Panc1 (cell line): ENCODE data around the gene PAX5. TPM values are rescaled to one million over a fixed set of nuclear protein-coding genes. Genes with fewer than 3 reads are reported as not detected.

Experiments
- ATAC-seq: fragments of 200-7000 bp; cut with Tn5 transposase; 2 replicates; pipeline ENCODE4 v1.9.1; 2020; ENCODE audit warnings: mild to moderate bottlenecking, moderate library complexity
- BruUV-seq: library from RNA; stranded (reverse); fragments of 400-500 nt; replicated peaks from 2 replicates; lab custom pipeline; 2021; lab: Mats Ljungman, UMichigan
- CTCF ChIA-PET: fragments of 300-600 bp; sonication (Branson Sonifier 250); formaldehyde crosslinking; loops from one replicate; lab custom pipeline; 2022; ENCODE audit warnings: antibody characterized with exemption; lab: Charles Lee
- POLR2A ChIA-PET: fragments of 300-600 bp; sonication (Branson Sonifier 250); formaldehyde crosslinking; loops from one replicate; lab custom pipeline; 2022; ENCODE audit warnings: antibody characterized with exemption; lab: Charles Lee
- DNase-seq: peaks from one replicate; pipeline ENCODE4 v3.0.0-alpha.2; 2010; ENCODE audit warnings: low read depth, low spot score
- H3K27ac ChIP-seq: 2 replicates; pipeline ENCODE4 v1.5.1; 2011; ENCODE audit warnings: mild to moderate bottlenecking, low read length, inconsistent platforms
- H3K27me3 ChIP-seq: fragments of 200-500 bp; sonication (Bioruptor generic); 2 replicates; pipeline ENCODE4 v1.6.0; 2014; ENCODE audit warnings: low read length, inconsistent platforms; ENCODE audit not compliant: control insufficient read depth, insufficient read depth
- H3K36me3 ChIP-seq: fragments of 200-500 bp; sonication (Bioruptor generic); 2 replicates; pipeline ENCODE4 v1.5.1; 2014; ENCODE audit warnings: inconsistent platforms, mild to moderate bottlenecking, low read length, moderate library complexity; ENCODE audit not compliant: control insufficient read depth, insufficient read depth
- H3K4me1 ChIP-seq: 2 replicates; pipeline ENCODE4 v1.5.1; 2011; ENCODE audit warnings: inconsistent platforms, mild to moderate bottlenecking, low read length, moderate library complexity; ENCODE audit not compliant: control insufficient read depth, insufficient read depth
- H3K4me3 ChIP-seq, 2 experiments: 2 replicates each; pipeline ENCODE4 v1.5.1; 2011 to 2012; ENCODE audit warnings: low read depth in 2 of 2, low read length in 2 of 2, mild to moderate bottlenecking in 2 of 2, inconsistent platforms in 1 of 2, moderate library complexity in 1 of 2
- H3K9me3 ChIP-seq: fragments of 200-500 bp; sonication (Bioruptor generic); 2 replicates; pipeline ENCODE4 v1.5.1; 2014; ENCODE audit warnings: low read depth, mild to moderate bottlenecking, inconsistent platforms, low read length, moderate library complexity; ENCODE audit not compliant: control insufficient read depth, insufficient read depth
- CTCF ChIP-seq: fragments of 450-650 bp; IDR thresholded peaks from 2 replicates; pipeline ENCODE4 v1.5.1; 2017; ENCODE audit warnings: mild to moderate bottlenecking
- POLR2AphosphoS5 ChIP-seq: IDR thresholded peaks from 2 replicates; pipeline ENCODE4 v1.6.1; 2012; ENCODE audit warnings: mild to moderate bottlenecking, low read depth, low read length, moderate library complexity
- REST ChIP-seq, 2 experiments: IDR thresholded peaks; 2 replicates each; pipeline ENCODE4 v1.6.1; 2011 to 2012; ENCODE audit warnings: low read depth in 2 of 2, control low read depth in 1 of 2, low read length in 1 of 2, mild to moderate bottlenecking in 1 of 2, moderate library complexity in 1 of 2; ENCODE audit not compliant: insufficient read depth in 1 of 2
- SIN3A ChIP-seq: IDR thresholded peaks from 2 replicates; pipeline ENCODE4 v1.6.1; 2012; ENCODE audit warnings: low read depth, mild to moderate bottlenecking, low read length, moderate library complexity, borderline replicate concordance; ENCODE audit not compliant: insufficient read depth
- TCF7L2 ChIP-seq: IDR thresholded peaks from 2 replicates; pipeline ENCODE4 v1.6.1; 2011; ENCODE audit warnings: mild to moderate bottlenecking, low read depth, low read length, inconsistent platforms
- in situ Hi-C: cut with HindIII; loops from 2 replicates; pipeline ENCODE4 v1.10.0; 2016; ENCODE audit warnings: low sequenced_read_pairs, low pct_unique_long_range_greater_than_20kb
- intact Hi-C: fragments of 100-400 bp; cut with micrococcal nuclease; formaldehyde crosslinking; loops from one replicate; pipeline ENCODE4 v1.10.0; 2022; ENCODE audit not compliant: unreplicated experiment
- total RNA-seq: library from RNA; stranded (reverse); gene quantifications from one replicate; pipeline ENCODE4 v1.2.1, GENCODE V29; 2021; ENCODE audit not compliant: unreplicated experiment

PAX5 gene
- total RNA-seq, 1 experiment from 2014 or later = 0.39 TPM

GRCh38 chr9:37031902-37032301 lies 2.2 kb downstream of the PAX5 start:
- TF ChIP-seq POLR2AphosphoS5 = no peak
- TF ChIP-seq REST (IDR thresholded peaks at IDR 0.05; ENCODE audit: insufficient read depth in 1 of 2, low read depth in 2 of 2, low read length in 1 of 2) = no peak
- in situ Hi-C loops (no loop called here), intact Hi-C loops (no loop called here)
- ChIA-PET CTCF (no interaction called here), POLR2A (no interaction called here)
- no peaks in the 10 kb centered on the region for H3K9me3 ChIP-seq
- BruUV-seq = no TSS peak
- H3K4me3 ChIP-seq = no peak overlapping the region
- no peak overlapping the region for H3K27ac ChIP-seq
- H3K27me3 ChIP-seq = peaks cover 44% of the 10 kb centered on the region
- H3K4me1 ChIP-seq = peaks cover 21% of the 10 kb centered on the region
- DNase-seq (no peak), ATAC-seq (no peak)
- no peaks in the 10 kb centered on the region for H3K36me3 ChIP-seq

DNA sequence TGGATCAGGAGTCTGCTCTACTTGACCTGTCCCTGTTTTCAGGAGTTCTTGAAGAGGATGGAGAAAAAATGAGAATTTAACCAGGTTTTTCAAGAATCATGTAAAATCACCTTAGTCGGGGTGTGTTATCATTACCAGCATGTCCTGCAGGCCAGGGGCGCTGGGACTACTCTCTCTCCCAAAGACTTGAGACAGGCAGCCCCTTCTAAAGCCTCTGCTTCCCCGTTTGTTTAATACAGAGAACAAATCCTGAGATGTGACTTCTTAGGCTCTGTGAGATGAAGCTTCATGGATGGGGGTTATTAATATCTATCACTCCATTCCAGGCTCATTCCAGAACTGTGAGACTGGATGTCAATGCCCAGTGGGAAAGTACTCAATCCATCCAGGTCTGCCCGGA lies 3.0 kb downstream of the PAX5 start:
- H3K9me3 ChIP-seq = no peaks in the 10 kb centered on the region
- POLR2A ChIA-PET = no interaction called here
- in situ Hi-C loops = no loop called here

More for the DNA sequence above, 3.0 kb downstream of the PAX5 start:
- ATAC-seq (no peak), DNase-seq (no peak)
- H3K27ac ChIP-seq = no peak overlapping the region
- CTCF ChIA-PET = no interaction called here
- no TSS peak for BruUV-seq
- H3K4me3 ChIP-seq = no peak overlapping the region
- no peaks in the 10 kb centered on the region for H3K36me3 ChIP-seq
- peaks cover 27% of the 10 kb centered on the region for H3K4me1 ChIP-seq
- no peak for TF ChIP-seq SIN3A
- no peak for TF ChIP-seq REST (IDR thresholded peaks at IDR 0.05; ENCODE audit: insufficient read depth in 1 of 2, low read depth in 2 of 2, low read length in 1 of 2)
- no peak for TF ChIP-seq TCF7L2
- no peak for TF ChIP-seq CTCF
- TF ChIP-seq POLR2AphosphoS5 = no peak
- peaks cover 48% of the 10 kb centered on the region for H3K27me3 ChIP-seq
- intact Hi-C loops = no loop called here
